SKM-1 (cell line): ENCODE results near the gene PRIM1.
"Not testable (repeated sequence)": the region's sequence is repeated elsewhere in the genome, so short reads cannot be mapped to it uniquely, and the experiment has no call there.

ENCODE experiments used
- DNase-seq: peaks from one replicate; lab custom pipeline; 2025; ENCODE audit not compliant: unreplicated experiment; lab: John Stamatoyannopoulos, UW

The PRIM1 gene

DNA sequence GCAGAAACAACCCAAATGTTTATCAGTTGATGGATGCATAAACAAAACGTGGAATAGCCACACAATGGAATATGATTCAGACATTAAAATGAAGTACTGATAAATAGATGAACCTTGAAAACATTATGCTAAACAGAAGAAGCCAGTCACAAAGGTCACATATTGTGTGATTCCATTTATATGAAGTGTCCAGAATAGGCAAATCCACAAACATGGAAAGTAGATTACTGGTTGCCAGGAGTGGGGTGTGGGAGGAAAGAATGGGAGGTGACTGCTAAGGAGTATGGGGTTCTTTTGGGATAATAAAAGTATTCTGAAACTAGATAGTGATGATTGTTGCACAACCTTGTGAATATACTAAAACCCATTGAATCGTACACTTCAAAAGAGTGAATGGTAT, 9.7 kb upstream of the PRIM1 start:
- no peak for DNase-seq

DNA sequence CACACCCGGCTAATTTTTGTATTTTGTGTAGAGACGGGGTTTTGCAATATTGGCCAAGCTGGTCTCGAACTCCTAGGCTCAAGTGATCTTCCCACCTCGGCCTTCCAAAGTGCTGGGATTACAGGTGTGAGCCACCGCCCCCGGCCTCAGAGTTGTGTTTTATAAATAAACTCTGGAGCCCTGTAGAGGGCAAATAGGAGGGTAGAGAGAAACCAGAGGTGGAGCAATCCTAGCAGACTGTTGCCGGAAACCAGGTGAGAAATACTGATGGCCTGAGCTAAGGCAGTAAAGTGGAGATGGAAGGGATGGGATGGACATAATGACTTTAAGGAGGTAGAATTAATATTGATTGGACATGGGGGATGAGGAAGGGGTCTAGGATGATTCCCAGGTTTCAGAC, 8.3 kb upstream of the PRIM1 start:
- DNase-seq: no peak

- DNase-seq: no peak
These were observed 7.3 kb upstream of the PRIM1 start for GRCh38 chr12:56759263-56759908.

DNA sequence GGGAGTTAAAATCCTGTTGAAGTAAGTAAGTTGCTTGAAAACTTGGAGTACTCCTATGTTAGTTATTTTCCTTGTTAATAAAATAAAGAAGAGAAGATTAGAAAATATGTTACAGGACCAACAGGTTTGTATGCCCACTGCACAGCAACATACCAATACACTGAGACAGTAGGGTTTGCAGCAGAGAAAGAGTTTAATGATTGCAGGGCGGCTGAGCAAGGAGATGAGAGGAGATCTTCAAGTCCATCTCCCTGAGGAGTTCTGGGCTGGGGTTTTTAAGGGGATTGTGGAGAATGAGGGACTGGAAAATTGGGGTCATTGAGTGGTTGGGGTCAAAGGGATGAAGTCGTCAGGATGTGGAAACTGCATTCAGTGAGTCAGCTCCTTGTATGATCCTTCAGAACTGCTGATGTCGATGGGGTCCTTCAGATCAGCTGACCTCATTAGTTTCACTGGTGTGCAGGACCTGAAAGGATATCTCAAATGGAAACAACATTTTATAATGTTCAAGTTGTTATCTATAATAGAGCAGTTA, 6.7 kb upstream of the PRIM1 start:
- DNase-seq: no peak

- not testable (repeated sequence) for DNase-seq
These were observed 5.8 kb upstream of the PRIM1 start for GRCh38 chr12:56757971-56758370.

GRCh38 chr12:56753566-56753965, 1.4 kb upstream of the PRIM1 start:
- DNase-seq: no peak

- DNase-seq: not testable (repeated sequence)
These were observed 1.5 kb downstream of the PRIM1 start for GRCh38 chr12:56750596-56750995.

GRCh38 chr12:56749853-56750252, 2.3 kb downstream of the PRIM1 start:
- DNase-seq: no peak

- no peak for DNase-seq
These were observed 2.8 kb downstream of the PRIM1 start for GRCh38 chr12:56749359-56749758.

GRCh38 chr12:56728139-56728861, 23.8 kb downstream of the PRIM1 start:
- DNase-seq: no peak

- DNase-seq: not testable (repeated sequence)
These were observed 25.9 kb downstream of the PRIM1 start for GRCh38 chr12:56726196-56726675.

DNA sequence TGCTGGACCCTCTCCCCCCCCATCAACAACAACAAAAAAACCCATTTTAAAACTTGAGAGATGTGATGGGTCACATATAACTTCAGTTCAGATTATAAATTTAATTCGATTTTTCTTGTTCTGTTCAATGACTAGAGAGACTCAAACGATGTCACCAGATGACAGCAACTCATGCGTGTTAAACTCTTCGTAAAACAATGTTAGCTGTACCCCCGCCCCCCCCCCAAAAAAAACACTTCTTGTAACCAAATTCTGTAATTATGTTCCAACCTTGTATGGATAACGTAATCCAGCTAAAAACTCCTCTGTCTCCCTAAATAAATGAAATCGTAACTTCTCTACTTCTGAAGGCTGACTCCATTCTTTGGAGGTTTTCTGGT, 26.4 kb downstream of the PRIM1 start:
- no peak for DNase-seq

DNA sequence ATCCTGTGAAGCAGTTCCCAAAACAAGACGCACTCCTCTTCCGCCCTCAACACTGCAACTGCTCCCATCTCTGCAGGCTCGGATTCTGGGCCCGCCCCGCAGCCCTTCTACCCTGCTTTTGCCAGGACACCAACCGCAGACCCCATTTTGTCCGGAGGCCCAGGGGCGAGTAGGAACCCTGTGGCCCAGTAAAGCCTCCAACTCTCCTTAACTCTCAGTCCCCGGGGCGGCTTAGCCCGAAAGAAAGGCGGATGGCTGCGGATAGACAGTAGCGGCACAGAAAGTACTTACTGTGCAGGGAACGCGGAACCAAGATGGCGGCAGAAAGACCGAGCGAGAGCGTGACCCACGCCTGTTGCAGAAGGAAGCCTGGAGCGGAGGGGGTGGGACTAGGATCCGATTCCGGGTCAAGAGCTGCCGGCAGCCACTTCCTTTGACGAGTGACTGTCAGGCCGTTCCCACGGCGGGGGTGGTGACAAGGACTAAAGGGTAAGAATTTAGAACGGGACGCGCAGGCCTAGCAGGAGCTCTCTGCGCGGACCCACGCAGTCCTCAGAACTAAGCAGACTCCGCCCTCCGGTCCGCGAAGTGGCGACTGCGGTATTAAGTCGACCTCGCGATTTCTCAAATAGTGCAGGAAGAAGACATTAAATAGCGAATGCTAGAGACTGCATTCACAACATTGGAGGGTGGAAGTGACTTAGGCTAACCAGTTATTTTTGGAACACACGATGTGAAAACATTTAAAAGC, 27.0 kb downstream of the PRIM1 start, which contains the start of gene NACA:
Gene NACA, minus strand, starts transcription at position 328 of the 751 bp plus-strand sequence. CDS start 778 bp downstream, outside the sequence.
- DNase-seq: peak; percentile 77

GRCh38 chr12:56724701-56724971, 27.5 kb downstream of the PRIM1 start:
- no peak for DNase-seq

DNA sequence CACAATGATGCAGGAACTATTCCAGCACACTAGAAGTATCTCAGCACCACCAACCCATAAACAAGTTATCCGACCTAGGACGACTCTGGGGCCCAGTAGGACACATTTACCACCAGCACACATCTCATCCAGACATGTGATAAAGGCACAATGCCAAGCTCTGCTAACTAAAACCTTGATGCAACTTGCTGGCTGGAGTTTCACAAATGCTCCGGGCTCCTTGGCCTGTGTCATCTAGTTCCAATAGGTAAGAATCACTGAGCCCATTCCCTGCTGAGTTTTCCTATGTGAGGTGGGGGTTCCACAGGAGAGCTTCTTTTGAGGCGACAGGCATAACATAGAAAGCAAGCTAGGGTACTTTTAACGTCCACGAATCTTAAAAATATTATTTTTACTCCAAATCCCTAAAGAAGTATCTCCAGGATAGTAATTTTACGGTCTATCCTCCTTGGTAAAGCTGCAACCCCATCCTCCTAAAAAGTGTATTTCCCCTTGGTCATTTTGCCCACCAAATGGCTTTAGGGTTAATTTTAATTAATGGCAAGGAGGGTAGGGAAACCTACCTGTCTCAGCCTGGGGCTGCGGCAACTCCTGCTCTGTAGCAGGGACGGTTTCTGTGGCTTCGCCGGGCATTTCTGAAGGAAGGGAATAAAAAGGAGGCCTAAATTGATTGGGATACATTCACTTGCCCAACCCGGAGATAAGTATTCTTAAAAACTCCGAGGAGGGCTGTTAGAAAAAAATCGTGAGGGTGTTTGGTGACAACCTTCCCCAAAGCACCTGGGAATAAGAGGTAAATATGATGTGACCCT, 28.0 kb downstream of the PRIM1 start:
- no peak for DNase-seq

DNA sequence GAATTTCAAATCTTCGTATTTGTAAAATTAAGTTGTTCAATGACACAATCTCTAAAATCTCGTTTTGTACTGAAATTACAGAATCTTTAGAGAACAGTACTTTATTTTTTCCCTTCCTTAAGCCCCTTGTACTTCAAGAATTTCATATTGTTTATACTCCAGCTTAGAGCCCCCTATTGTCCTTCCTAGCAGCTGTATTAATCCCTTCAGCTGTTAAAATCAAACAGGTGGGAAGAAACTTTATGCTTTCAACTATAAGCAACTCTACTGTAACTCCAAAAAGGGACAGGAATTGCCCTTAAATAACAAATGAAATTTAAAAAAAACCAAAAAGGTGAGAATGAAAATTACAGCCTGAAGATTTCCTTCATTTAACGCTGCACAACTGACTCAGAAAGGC, 28.8 kb downstream of the PRIM1 start:
- DNase-seq: no peak

GRCh38 chr12:56722832-56723231, 29.3 kb downstream of the PRIM1 start:
- no peak for DNase-seq

GRCh38 chr12:56721721-56722120, 30.4 kb downstream of the PRIM1 start:
- no peak for DNase-seq

DNA sequence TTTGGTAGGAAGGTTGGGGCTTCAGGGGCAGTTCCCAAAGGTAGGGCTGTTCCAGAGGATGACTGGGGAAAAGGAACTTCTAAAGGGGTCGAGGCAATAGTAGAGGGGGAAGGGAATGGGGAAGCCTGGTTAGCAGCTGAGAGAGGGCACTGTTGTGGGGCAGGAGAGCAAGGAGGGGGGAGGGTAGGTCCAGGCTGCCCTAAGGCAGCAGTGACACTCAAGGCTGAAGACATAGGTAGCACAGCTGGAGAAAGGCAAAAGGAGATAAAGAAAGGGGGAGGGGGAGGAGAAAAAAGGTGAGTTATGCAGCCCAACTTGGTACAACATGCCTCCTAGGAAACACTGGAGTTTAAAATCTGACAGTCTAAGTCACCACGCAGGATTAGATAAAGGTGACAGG, 30.9 kb downstream of the PRIM1 start:
- no peak for DNase-seq

- DNase-seq: peak; percentile 9
These were observed 31.4 kb downstream of the PRIM1 start for GRCh38 chr12:56720731-56721151.

- DNase-seq: no peak
These were observed 33.1 kb downstream of the PRIM1 start for GRCh38 chr12:56719056-56719455.
